GM23338 (cell line): ENCODE measurements around the gene FANK1. TPM values are rescaled to one million over a fixed set of nuclear protein-coding genes. Genes with fewer than 3 reads are reported as not detected.

Experiments used
- ATAC-seq: fragments of 200-7000 bp; cut with Tn5 transposase; 3 replicates; pipeline ENCODE4 v1.9.1; 2020
- DNase-seq: peaks from one replicate; pipeline ENCODE4 v3.0.0-alpha.2; 2015; ENCODE audit warnings: low spot score
- H2AFZ ChIP-seq: fragments of 200-600 bp; sonication (generic); 2 replicates; pipeline ENCODE4 v1.8.0; 2016; ENCODE audit warnings: antibody characterized with exemption, mild to moderate bottlenecking, moderate library complexity
- H3F3A ChIP-seq: fragments of 200-600 bp; sonication (generic); replicated peaks from 2 replicates; pipeline ENCODE4 v1.8.0; 2017; ENCODE audit warnings: antibody characterized with exemption, mixed run types, low read depth
- H3K27ac ChIP-seq: fragments of 200-600 bp; sonication (generic); 2 replicates; pipeline ENCODE4 v1.6.1; 2016; ENCODE audit warnings: low read depth
- H3K27me3 ChIP-seq: fragments of 200-600 bp; sonication (generic); 2 replicates; pipeline ENCODE4 v1.8.0; 2016; ENCODE audit warnings: mild to moderate bottlenecking, mixed run types, moderate library complexity; ENCODE audit not compliant: insufficient read depth
- H3K36me3 ChIP-seq: fragments of 200-600 bp; sonication (generic); 2 replicates; pipeline ENCODE4 v1.8.0; 2016; ENCODE audit warnings: mild to moderate bottlenecking; ENCODE audit not compliant: insufficient read depth
- H3K4me1 ChIP-seq: fragments of 200-600 bp; sonication (generic); 2 replicates; pipeline ENCODE4 v1.8.0; 2016; ENCODE audit warnings: mild to moderate bottlenecking, moderate library complexity; ENCODE audit not compliant: insufficient read depth
- H3K4me2 ChIP-seq: fragments of 200-600 bp; sonication (generic); 2 replicates; pipeline ENCODE4 v1.7.1; 2017; ENCODE audit warnings: mixed run types
- H3K4me3 ChIP-seq: fragments of 200-600 bp; sonication (generic); 2 replicates; pipeline ENCODE4 v1.6.1; 2016; ENCODE audit warnings: mixed run types
- H3K79me2 ChIP-seq: fragments of 200-600 bp; sonication (generic); replicated peaks from 2 replicates; pipeline ENCODE4 v1.8.0; 2017; ENCODE audit warnings: mild to moderate bottlenecking; ENCODE audit not compliant: insufficient read depth
- H3K9me2 ChIP-seq: fragments of 200-600 bp; sonication (generic); 2 replicates; pipeline ENCODE4 v1.8.0; 2017; ENCODE audit not compliant: insufficient read depth
- H4K20me1 ChIP-seq: fragments of 200-600 bp; sonication (generic); replicated peaks from 2 replicates; pipeline ENCODE4 v1.8.0; 2017; ENCODE audit warnings: mild to moderate bottlenecking; ENCODE audit not compliant: insufficient read depth
- H3K27ac Mint-ChIP-seq: 2 replicates; pipeline ENCODE4 v1.8.0; 2020; ENCODE audit warnings: inconsistent platforms, mild to moderate bottlenecking, moderate library complexity, mixed read lengths
- H3K27me3 Mint-ChIP-seq: 3 replicates; pipeline ENCODE4 v1.8.0; 2022; ENCODE audit warnings: low read depth, mild to moderate bottlenecking, moderate library complexity, mixed read lengths, inconsistent platforms; ENCODE audit not compliant: insufficient read depth, poor library complexity
- H3K36me3 Mint-ChIP-seq: 3 replicates; pipeline ENCODE4 v1.8.0; 2021; ENCODE audit warnings: low read depth, mild to moderate bottlenecking, inconsistent platforms, moderate library complexity, mixed read lengths
- H3K4me1 Mint-ChIP-seq: 3 replicates; pipeline ENCODE4 v1.8.0; 2020; ENCODE audit warnings: mild to moderate bottlenecking, inconsistent platforms, mixed read lengths
- H3K4me3 Mint-ChIP-seq: 3 replicates; pipeline ENCODE4 v1.8.0; 2021; ENCODE audit warnings: moderate library complexity, mild to moderate bottlenecking, inconsistent platforms, mixed read lengths
- H3K9me3 Mint-ChIP-seq: 3 replicates; pipeline ENCODE4 v1.8.0; 2020; ENCODE audit warnings: moderate library complexity, mild to moderate bottlenecking, inconsistent platforms, mixed read lengths
- CREB1 ChIP-seq: fragments of 250-450 bp; sonication (Bioruptor Pico); IDR thresholded peaks from 2 replicates; pipeline ENCODE4 v1.5.0; 2020; ENCODE audit warnings: low read depth, mild to moderate bottlenecking, moderate library complexity
- EZH2 ChIP-seq: fragments of 200-600 bp; sonication (generic); IDR thresholded peaks from one replicate; pipeline ENCODE4 v1.8.0; 2017; ENCODE audit warnings: antibody characterized with exemption, mild to moderate bottlenecking, low read depth; ENCODE audit not compliant: unreplicated experiment
- EZH2phosphoT487 ChIP-seq: fragments of 200-600 bp; sonication (generic); IDR thresholded peaks from one replicate; pipeline ENCODE4 v1.8.1; 2018; ENCODE audit warnings: antibody characterized with exemption; ENCODE audit not compliant: unreplicated experiment
- JUNB ChIP-seq: IDR thresholded peaks from one replicate; pipeline ENCODE4 v1.6.1; 2016; ENCODE audit warnings: antibody characterized with exemption; ENCODE audit not compliant: unreplicated experiment
- NANOG ChIP-seq: IDR thresholded peaks from 2 replicates; pipeline ENCODE4 v1.6.1; 2016; ENCODE audit warnings: antibody characterized with exemption, borderline replicate concordance
- POLR2AphosphoS5 ChIP-seq: IDR thresholded peaks from 2 replicates; pipeline ENCODE4 v1.6.1; 2016; ENCODE audit warnings: antibody characterized with exemption, low read depth
- STAT1 ChIP-seq: IDR thresholded peaks from one replicate; pipeline ENCODE4 v1.6.1; 2016; ENCODE audit warnings: antibody characterized with exemption; ENCODE audit not compliant: unreplicated experiment
- ZNF114 ChIP-seq: fragments of 250-450 bp; sonication (Bioruptor Pico); IDR thresholded peaks from 2 replicates; pipeline ENCODE4 v1.5.0; 2020; ENCODE audit warnings: mild to moderate bottlenecking, moderate library complexity
- ZNF331 ChIP-seq: fragments of 250-450 bp; sonication (Bioruptor Pico); IDR thresholded peaks from 2 replicates; pipeline ENCODE4 v1.5.0; 2020; ENCODE audit warnings: low read depth, mild to moderate bottlenecking, moderate library complexity
- ZNF462 ChIP-seq: fragments of 250-450 bp; sonication (Bioruptor Pico); IDR thresholded peaks from 2 replicates; pipeline ENCODE4 v1.5.0; 2020; ENCODE audit warnings: mild to moderate bottlenecking, moderate library complexity
- polyA plus RNA-seq: library from polyadenylated mRNA; unstranded; fragments of >200 nt; fragmentation: Nextera tagmentation; extraction: Ambion mirVana; gene quantifications from 2 replicates; pipeline ENCODE4 v1.2.1, GENCODE V29; 2016
- total RNA-seq: library from RNA; depleted of rRNA; stranded (reverse); fragments of >200 nt; shearing (Covaris generic); gene quantifications from 2 replicates; pipeline ENCODE4 v1.2.3, GENCODE V29; 2014
- TF ChIP-seq, protein P1 (sequence below): IDR thresholded peaks from 2 replicates; pipeline ENCODE4 v1.6.1; 2016; ENCODE audit warnings: antibody characterized with exemption
- TF ChIP-seq, protein P2 (sequence below), 2 experiments: fragments of 200-600 bp in 1 of 2; sonication (generic) in 1 of 2; conservative IDR thresholded peaks; 2 replicates each; pipeline versions ENCODE4 v1.5.1 to v1.6.1; 2016 to 2017; ENCODE audit warnings: antibody characterized with exemption in 2 of 2, low read depth in 2 of 2, mild to moderate bottlenecking in 2 of 2, moderate library complexity in 1 of 2
- TF ChIP-seq, protein P3 (sequence below): IDR thresholded peaks from one replicate; pipeline ENCODE4 v1.6.1; 2018; ENCODE audit warnings: antibody characterized with exemption; ENCODE audit not compliant: unreplicated experiment

The FANK1 gene
- total and polyA plus RNA-seq, 2 experiments from 2014 or later, result 0.37 to 0.69 TPM

- Mint-ChIP-seq H3K27me3 (no peaks in the 10 kb centered on the region), H3K27ac (no peak overlapping the region), H3K4me3 (no peak overlapping the region), H3K36me3 (0 out of 3 replicates have a peak, but pooled peaks cover 3% of the 10 kb centered on the region), H3K4me1 (peaks cover 12% of the 10 kb centered on the region), H3K9me3 (peaks cover 8% of the 10 kb centered on the region; the same call in 2 of the 3 replicates)
- H2AFZ ChIP-seq, result no peak overlapping the region
- no peak overlapping the region for H3K27ac ChIP-seq
- no peak overlapping the region for H3K4me3 ChIP-seq
- no peaks in the 10 kb centered on the region for H3K4me1 ChIP-seq
- no peaks in the 10 kb centered on the region for H4K20me1 ChIP-seq
- H3K36me3 ChIP-seq, result 0 out of 2 replicates have a peak, but pooled peaks cover 4% of the 10 kb centered on the region
- no peak for ATAC-seq
- H3K79me2 ChIP-seq, result no peaks in the 10 kb centered on the region
- H3F3A ChIP-seq, result no peaks in the 10 kb centered on the region
- H3K9me2 ChIP-seq, result no peaks in the 10 kb centered on the region
- H3K27me3 ChIP-seq, result no peaks in the 10 kb centered on the region
- DNase-seq, result no peak
- H3K4me2 ChIP-seq, result no peak overlapping the region
- TF ChIP-seq ZNF462 (CRISPR knock-in tag), result no peak
- TF ChIP-seq EZH2, result no peak
- TF ChIP-seq, protein P1, sequence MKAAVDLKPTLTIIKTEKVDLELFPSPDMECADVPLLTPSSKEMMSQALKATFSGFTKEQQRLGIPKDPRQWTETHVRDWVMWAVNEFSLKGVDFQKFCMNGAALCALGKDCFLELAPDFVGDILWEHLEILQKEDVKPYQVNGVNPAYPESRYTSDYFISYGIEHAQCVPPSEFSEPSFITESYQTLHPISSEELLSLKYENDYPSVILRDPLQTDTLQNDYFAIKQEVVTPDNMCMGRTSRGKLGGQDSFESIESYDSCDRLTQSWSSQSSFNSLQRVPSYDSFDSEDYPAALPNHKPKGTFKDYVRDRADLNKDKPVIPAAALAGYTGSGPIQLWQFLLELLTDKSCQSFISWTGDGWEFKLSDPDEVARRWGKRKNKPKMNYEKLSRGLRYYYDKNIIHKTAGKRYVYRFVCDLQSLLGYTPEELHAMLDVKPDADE, result no peak
- no peak for TF ChIP-seq JUNB
- TF ChIP-seq EZH2phosphoT487, result no peak
- no peak for TF ChIP-seq ZNF331 (CRISPR knock-in tag)
- TF ChIP-seq ZNF114 (CRISPR knock-in tag), result no peak
- TF ChIP-seq POLR2AphosphoS5, result no peak
- TF ChIP-seq STAT1, result no peak
- TF ChIP-seq, protein P2, sequence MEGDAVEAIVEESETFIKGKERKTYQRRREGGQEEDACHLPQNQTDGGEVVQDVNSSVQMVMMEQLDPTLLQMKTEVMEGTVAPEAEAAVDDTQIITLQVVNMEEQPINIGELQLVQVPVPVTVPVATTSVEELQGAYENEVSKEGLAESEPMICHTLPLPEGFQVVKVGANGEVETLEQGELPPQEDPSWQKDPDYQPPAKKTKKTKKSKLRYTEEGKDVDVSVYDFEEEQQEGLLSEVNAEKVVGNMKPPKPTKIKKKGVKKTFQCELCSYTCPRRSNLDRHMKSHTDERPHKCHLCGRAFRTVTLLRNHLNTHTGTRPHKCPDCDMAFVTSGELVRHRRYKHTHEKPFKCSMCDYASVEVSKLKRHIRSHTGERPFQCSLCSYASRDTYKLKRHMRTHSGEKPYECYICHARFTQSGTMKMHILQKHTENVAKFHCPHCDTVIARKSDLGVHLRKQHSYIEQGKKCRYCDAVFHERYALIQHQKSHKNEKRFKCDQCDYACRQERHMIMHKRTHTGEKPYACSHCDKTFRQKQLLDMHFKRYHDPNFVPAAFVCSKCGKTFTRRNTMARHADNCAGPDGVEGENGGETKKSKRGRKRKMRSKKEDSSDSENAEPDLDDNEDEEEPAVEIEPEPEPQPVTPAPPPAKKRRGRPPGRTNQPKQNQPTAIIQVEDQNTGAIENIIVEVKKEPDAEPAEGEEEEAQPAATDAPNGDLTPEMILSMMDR (conservative IDR thresholded peaks at IDR 0.05; ENCODE audit: low read depth in 2 of 2), result no peak
- TF ChIP-seq, protein P3, sequence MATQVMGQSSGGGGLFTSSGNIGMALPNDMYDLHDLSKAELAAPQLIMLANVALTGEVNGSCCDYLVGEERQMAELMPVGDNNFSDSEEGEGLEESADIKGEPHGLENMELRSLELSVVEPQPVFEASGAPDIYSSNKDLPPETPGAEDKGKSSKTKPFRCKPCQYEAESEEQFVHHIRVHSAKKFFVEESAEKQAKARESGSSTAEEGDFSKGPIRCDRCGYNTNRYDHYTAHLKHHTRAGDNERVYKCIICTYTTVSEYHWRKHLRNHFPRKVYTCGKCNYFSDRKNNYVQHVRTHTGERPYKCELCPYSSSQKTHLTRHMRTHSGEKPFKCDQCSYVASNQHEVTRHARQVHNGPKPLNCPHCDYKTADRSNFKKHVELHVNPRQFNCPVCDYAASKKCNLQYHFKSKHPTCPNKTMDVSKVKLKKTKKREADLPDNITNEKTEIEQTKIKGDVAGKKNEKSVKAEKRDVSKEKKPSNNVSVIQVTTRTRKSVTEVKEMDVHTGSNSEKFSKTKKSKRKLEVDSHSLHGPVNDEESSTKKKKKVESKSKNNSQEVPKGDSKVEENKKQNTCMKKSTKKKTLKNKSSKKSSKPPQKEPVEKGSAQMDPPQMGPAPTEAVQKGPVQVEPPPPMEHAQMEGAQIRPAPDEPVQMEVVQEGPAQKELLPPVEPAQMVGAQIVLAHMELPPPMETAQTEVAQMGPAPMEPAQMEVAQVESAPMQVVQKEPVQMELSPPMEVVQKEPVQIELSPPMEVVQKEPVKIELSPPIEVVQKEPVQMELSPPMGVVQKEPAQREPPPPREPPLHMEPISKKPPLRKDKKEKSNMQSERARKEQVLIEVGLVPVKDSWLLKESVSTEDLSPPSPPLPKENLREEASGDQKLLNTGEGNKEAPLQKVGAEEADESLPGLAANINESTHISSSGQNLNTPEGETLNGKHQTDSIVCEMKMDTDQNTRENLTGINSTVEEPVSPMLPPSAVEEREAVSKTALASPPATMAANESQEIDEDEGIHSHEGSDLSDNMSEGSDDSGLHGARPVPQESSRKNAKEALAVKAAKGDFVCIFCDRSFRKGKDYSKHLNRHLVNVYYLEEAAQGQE, result no peak
- TF ChIP-seq NANOG, result no peak
- no peak for TF ChIP-seq CREB1 (CRISPR knock-in tag)
Observed at GRCh38 chr10:126036515-126036914, 140.2 kb downstream of the FANK1 start.
